Mesodermal cell (in vitro differentiated cells): ENCODE data around the gene DCDC2.
"Not testable (repeated sequence)": the region's sequence is repeated elsewhere in the genome, so short reads cannot be mapped to it uniquely, and the experiment has no call there.

Experiments
- H3K27ac ChIP-seq: 2 replicates; pipeline ENCODE4 v1.7.0; 2013; ENCODE audit warnings: mild to moderate bottlenecking, low read depth, low read length, moderate library complexity; ENCODE audit not compliant: severe bottlenecking
- H3K36me3 ChIP-seq: 2 replicates; pipeline ENCODE4 v1.7.1; 2013; ENCODE audit warnings: mild to moderate bottlenecking, low read length, moderate library complexity; ENCODE audit not compliant: control insufficient read depth, insufficient read depth
- H3K4me1 ChIP-seq: one replicate; pipeline ENCODE4 v1.7.1; 2013; ENCODE audit warnings: mild to moderate bottlenecking, low read length; ENCODE audit not compliant: insufficient read depth, control insufficient read depth, poor library complexity, severe bottlenecking
- H3K4me3 ChIP-seq: 2 replicates; pipeline ENCODE4 v1.7.0; 2013; ENCODE audit warnings: low read length, control low read depth, mild to moderate bottlenecking; ENCODE audit not compliant: insufficient read depth, poor library complexity, severe bottlenecking; ENCODE audit errors: extremely low read depth
- H3K9me3 ChIP-seq: 2 replicates; pipeline ENCODE4 v1.7.1; 2013; ENCODE audit warnings: mild to moderate bottlenecking, low read length, moderate library complexity; ENCODE audit not compliant: control insufficient read depth
- WGBS, 2 experiments: methylation state at CpG; one replicate each; pipeline ENCODE4 v1.1.5; 2013; ENCODE audit warnings: missing lambda C conversion rate in 2 of 2; ENCODE audit not compliant: insufficient coverage in 2 of 2; 5-methylcytosine and 5-hydroxymethylcytosine counted together

The DCDC2 gene

GRCh38 chr6:24258214-24258613 is 99.6 kb downstream of the DCDC2 start:
- H3K9me3 ChIP-seq, H3K36me3 ChIP-seq, H3K4me1 ChIP-seq, H3K4me3 ChIP-seq, H3K27ac ChIP-seq: not testable (repeated sequence)
- 89 to 95% methylated on average over 5 to 6 of the region's 6 CpGs for WGBS, 2 experiments

GRCh38 chr6:24257282-24257681 is 100.6 kb downstream of the DCDC2 start:
- Histone ChIP-seq H3K4me3 (no peak overlapping the region), H3K9me3 (no peaks in the 10 kb centered on the region)
- 93 to 97% methylated on average over 3 to 4 of the region's 4 CpGs for WGBS, 2 experiments

GRCh38 chr6:24255676-24256075 is 102.2 kb downstream of the DCDC2 start:
- Histone ChIP-seq H3K27ac (no peak overlapping the region), H3K4me3 (no peak overlapping the region), H3K9me3 (no peaks in the 10 kb centered on the region), H3K4me1 (no peaks in the 10 kb centered on the region), H3K36me3 (no peaks in the 10 kb centered on the region)
- WGBS, 2 experiments, result no CpG with 5 or more reads among the region's 1 CpG

More at GRCh38 chr6:24257282-24257681, 100.6 kb downstream of the DCDC2 start:
- Histone ChIP-seq H3K27ac (no peak overlapping the region), H3K4me1 (no peaks in the 10 kb centered on the region), H3K36me3 (no peaks in the 10 kb centered on the region)

GRCh38 chr6:24253360-24253759 is 104.5 kb downstream of the DCDC2 start:
- Histone ChIP-seq H3K4me3 (no peak overlapping the region), H3K36me3 (no peaks in the 10 kb centered on the region), H3K9me3 (no peaks in the 10 kb centered on the region), H3K27ac (no peak overlapping the region), H3K4me1 (no peaks in the 10 kb centered on the region)

- no peak overlapping the region for H3K4me3 ChIP-seq
- H3K4me1 ChIP-seq, result no peaks in the 10 kb centered on the region
- WGBS, 2 experiments, result 30 to 40% methylated on average over 1 of the region's 1 CpG
- no peaks in the 10 kb centered on the region for H3K9me3 ChIP-seq
- H3K36me3 ChIP-seq, result no peaks in the 10 kb centered on the region
- H3K27ac ChIP-seq, result no peak overlapping the region
These were observed 105.6 kb downstream of the DCDC2 start for GRCh38 chr6:24252280-24252679.

GRCh38 chr6:24251339-24251738 is 106.5 kb downstream of the DCDC2 start:
- Histone ChIP-seq H3K4me3 (no peak overlapping the region), H3K4me1 (no peaks in the 10 kb centered on the region), H3K9me3 (no peaks in the 10 kb centered on the region), H3K27ac (no peak overlapping the region), H3K36me3 (no peaks in the 10 kb centered on the region)
- WGBS, 2 experiments, result 43 to 50% methylated on average over 1 of the region's 2 CpGs

- H3K4me1 ChIP-seq, result no peaks in the 10 kb centered on the region
- H3K4me3 ChIP-seq, result no peak overlapping the region
- H3K27ac ChIP-seq, result no peak overlapping the region
- H3K9me3 ChIP-seq, result no peaks in the 10 kb centered on the region
- no peaks in the 10 kb centered on the region for H3K36me3 ChIP-seq
- 50 to 60% methylated on average over 1 of the region's 4 CpGs for WGBS, 2 experiments
These were observed 107.9 kb downstream of the DCDC2 start for GRCh38 chr6:24249926-24250325.

GRCh38 chr6:24245275-24245674 is 112.6 kb downstream of the DCDC2 start:
- H3K36me3 ChIP-seq, result no peaks in the 10 kb centered on the region
- no peak overlapping the region for H3K4me3 ChIP-seq
- no peak overlapping the region for H3K27ac ChIP-seq
- WGBS, 2 experiments, result 85 to 100% methylated on average over 2 of the region's 2 CpGs
- H3K4me1 ChIP-seq, result no peaks in the 10 kb centered on the region
- H3K9me3 ChIP-seq, result no peaks in the 10 kb centered on the region

GRCh38 chr6:24242924-24243323 is 114.9 kb downstream of the DCDC2 start:
- Histone ChIP-seq H3K9me3 (no peaks in the 10 kb centered on the region), H3K4me1 (no peaks in the 10 kb centered on the region), H3K36me3 (no peaks in the 10 kb centered on the region), H3K27ac (no peak overlapping the region), H3K4me3 (no peak overlapping the region)
- WGBS, 2 experiments, result no CpG with 5 or more reads among the region's 1 CpG

- H3K27ac ChIP-seq, H3K4me3 ChIP-seq, H3K9me3 ChIP-seq, H3K36me3 ChIP-seq, H3K4me1 ChIP-seq: not testable (repeated sequence)
- 71% methylated on average over 1 of the region's 1 CpG; no CpG with 5 or more reads in 1 of the 2 experiments for WGBS, 2 experiments
These were observed 116.1 kb downstream of the DCDC2 start for GRCh38 chr6:24241779-24242178.

- Histone ChIP-seq H3K36me3 (no peaks in the 10 kb centered on the region), H3K9me3 (no peaks in the 10 kb centered on the region), H3K4me1 (no peaks in the 10 kb centered on the region), H3K4me3 (no peak overlapping the region), H3K27ac (no peak overlapping the region)
- WGBS, 2 experiments, result 64 to 86% methylated on average over 1 of the region's 2 CpGs
These were observed 116.9 kb downstream of the DCDC2 start for GRCh38 chr6:24240943-24241342.
